Peyer's patch (tissue), 4 donors: ENCODE data around the gene PEX26.
"Not testable (repeated sequence)": the region's sequence is repeated elsewhere in the genome, so short reads cannot be mapped to it uniquely, and the experiment has no call there.

Experiments used
- CTCF ChIP-seq, 6 experiments: fragments of 450-650 bp in 4 of 6; fragments of 200-600 bp in 2 of 6; sonication (generic) in 1 of 6; IDR thresholded peaks; one replicate each; pipeline ENCODE4 v1.5.1; 2017 to 2019; ENCODE audit warnings: antibody characterized with exemption in 6 of 6, mild to moderate bottlenecking in 3 of 6, moderate library complexity in 1 of 6
- POLR2A ChIP-seq, 2 donors: fragments of 450-650 bp; IDR thresholded peaks; one replicate each; pipeline ENCODE4 v1.5.1; 2017; ENCODE audit warnings: antibody characterized with exemption in 2 of 2, mild to moderate bottlenecking in 2 of 2, moderate library complexity in 2 of 2

GRCh38 chr22:18063715-18064114 is 14.1 kb upstream of the PEX26 start:
- not testable (repeated sequence) for TF ChIP-seq CTCF, POLR2A (IDR thresholded peaks at IDR 0.05)
